ENCODE data around the gene NAV2. TPM values are rescaled to one million over a fixed set of nuclear protein-coding genes. Genes with fewer than 3 reads are reported as not detected.

The NAV2 gene
- total RNA-seq, 1 experiment from 2014 or later: 2.1 TPM

- TF ChIP-seq, protein P1, sequence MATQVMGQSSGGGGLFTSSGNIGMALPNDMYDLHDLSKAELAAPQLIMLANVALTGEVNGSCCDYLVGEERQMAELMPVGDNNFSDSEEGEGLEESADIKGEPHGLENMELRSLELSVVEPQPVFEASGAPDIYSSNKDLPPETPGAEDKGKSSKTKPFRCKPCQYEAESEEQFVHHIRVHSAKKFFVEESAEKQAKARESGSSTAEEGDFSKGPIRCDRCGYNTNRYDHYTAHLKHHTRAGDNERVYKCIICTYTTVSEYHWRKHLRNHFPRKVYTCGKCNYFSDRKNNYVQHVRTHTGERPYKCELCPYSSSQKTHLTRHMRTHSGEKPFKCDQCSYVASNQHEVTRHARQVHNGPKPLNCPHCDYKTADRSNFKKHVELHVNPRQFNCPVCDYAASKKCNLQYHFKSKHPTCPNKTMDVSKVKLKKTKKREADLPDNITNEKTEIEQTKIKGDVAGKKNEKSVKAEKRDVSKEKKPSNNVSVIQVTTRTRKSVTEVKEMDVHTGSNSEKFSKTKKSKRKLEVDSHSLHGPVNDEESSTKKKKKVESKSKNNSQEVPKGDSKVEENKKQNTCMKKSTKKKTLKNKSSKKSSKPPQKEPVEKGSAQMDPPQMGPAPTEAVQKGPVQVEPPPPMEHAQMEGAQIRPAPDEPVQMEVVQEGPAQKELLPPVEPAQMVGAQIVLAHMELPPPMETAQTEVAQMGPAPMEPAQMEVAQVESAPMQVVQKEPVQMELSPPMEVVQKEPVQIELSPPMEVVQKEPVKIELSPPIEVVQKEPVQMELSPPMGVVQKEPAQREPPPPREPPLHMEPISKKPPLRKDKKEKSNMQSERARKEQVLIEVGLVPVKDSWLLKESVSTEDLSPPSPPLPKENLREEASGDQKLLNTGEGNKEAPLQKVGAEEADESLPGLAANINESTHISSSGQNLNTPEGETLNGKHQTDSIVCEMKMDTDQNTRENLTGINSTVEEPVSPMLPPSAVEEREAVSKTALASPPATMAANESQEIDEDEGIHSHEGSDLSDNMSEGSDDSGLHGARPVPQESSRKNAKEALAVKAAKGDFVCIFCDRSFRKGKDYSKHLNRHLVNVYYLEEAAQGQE (IDR thresholded peaks at IDR 0.05; ENCODE audit: low read depth): no peak
Measured at GRCh38 chr11:19961225-19961624, 248.6 kb downstream of the NAV2 start (continued).

DNA sequence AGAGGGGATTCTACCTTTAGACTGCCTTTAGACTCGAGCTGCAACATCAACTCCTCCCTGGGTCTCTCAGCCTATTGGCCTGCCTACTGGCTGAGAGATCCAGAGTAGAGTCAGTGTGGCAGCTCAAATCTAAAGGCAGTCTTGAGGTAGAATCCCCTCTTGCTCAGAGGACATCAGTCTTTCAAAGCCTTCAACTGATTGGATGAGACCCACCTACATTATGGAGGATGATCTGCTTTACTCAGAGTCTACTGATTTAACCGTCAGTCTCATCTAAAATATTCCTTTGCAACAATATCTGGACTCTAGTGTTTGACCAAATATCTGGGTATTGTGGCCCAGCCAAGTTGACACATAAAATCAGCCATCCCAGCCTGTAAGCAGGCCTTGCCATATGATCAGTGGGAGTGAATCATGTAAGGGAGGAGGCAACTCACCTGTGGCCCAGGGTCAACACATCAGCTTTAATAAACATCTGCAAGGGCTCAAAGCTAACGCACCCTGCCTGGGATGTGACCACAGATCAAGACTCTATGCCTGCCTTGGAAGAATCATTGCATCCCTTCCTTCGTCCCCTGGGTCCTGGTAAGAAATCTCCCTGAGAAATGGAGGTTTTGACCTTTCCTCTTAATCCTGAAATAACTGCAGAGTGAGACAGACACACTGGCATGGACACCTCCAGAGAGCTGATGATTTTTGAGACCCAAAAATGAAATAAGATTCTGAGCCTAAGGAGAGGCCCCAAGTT, 249.6 kb downstream of the NAV2 start:
- ChIA-PET CTCF (interaction anchor here (1.0 kb wide), 1 partner anchor 10 kb away, joined by 3 read pairs; no protein-coding TSS in a partner anchor), POLR2A (no interaction called here), RAD21 (ENCODE audit: low non-redundant PET in 1 of 2, low total read pairs in 2 of 2, uncharacterized antibody in 2 of 2, unreplicated experiment in 2 of 2) (no interaction called here)
- Histone ChIP-seq H2AFZ (ENCODE audit: low read depth, low read length, poor library complexity, severe bottlenecking) (no peak overlapping the region), H3K36me3 (ENCODE audit: control insufficient read depth in 1 of 2, insufficient read depth in 2 of 2, low read length in 2 of 2) (no peaks in the 10 kb centered on the region), H3K9me3 (ENCODE audit: control insufficient read depth in 1 of 2, insufficient read depth in 1 of 2, low read depth in 1 of 2, low read length in 2 of 2) (no peaks in the 10 kb centered on the region), H3K4me2 (ENCODE audit: low read length) (no peak overlapping the region), H3K27me3 (ENCODE audit: insufficient read depth, low read length) (no peaks in the 10 kb centered on the region), H3K79me2 (ENCODE audit: insufficient read depth, low read length) (no peaks in the 10 kb centered on the region), H3K9ac (ENCODE audit: low read length) (no peak overlapping the region), H3K4me3 (replicated peaks in 1 of 2; ENCODE audit: low read depth in 1 of 2, low read length in 2 of 2) (no peak overlapping the region), H3K27ac (ENCODE audit: low read depth, low read length) (no peak overlapping the region), H4K20me1 (ENCODE audit: insufficient read depth) (no peaks in the 10 kb centered on the region), H3K9me2 (ENCODE audit: insufficient read depth) (no peaks in the 10 kb centered on the region), H3K4me1 (ENCODE audit: control insufficient read depth in 1 of 2, insufficient read depth in 2 of 2, low read length in 2 of 2) (no peaks in the 10 kb centered on the region)
- TF ChIP-seq TCF7L2 (IDR thresholded peaks at IDR 0.05; ENCODE audit: borderline replicate concordance, extremely low read depth, insufficient read depth, insufficient read length) (no peak), ZBTB33 (IDR thresholded peaks at IDR 0.05; ENCODE audit: extremely low read depth, insufficient replicate concordance, low read length) (no peak), YY1 (IDR thresholded peaks at IDR 0.05; ENCODE audit: extremely low read depth, insufficient replicate concordance, low read depth, low read length) (no peak), CEBPB (IDR thresholded peaks at IDR 0.05; ENCODE audit: low read depth) (no peak), RAD21 (IDR thresholded peaks at IDR 0.05; ENCODE audit: low read depth) (no peak), ZNF274 (IDR thresholded peaks at IDR 0.05; ENCODE audit: low read depth, low read length) (no peak), EZH2phosphoT487 (IDR thresholded peaks at IDR 0.05; ENCODE audit: borderline replicate concordance) (no peak), SIN3A (IDR thresholded peaks at IDR 0.05; ENCODE audit: low read depth) (no peak), CBX3 (IDR thresholded peaks at IDR 0.05; ENCODE audit: low read depth) (no peak), POLR2A (IDR thresholded peaks at IDR 0.05; ENCODE audit: borderline replicate concordance, extremely low read depth, insufficient read depth, insufficient read length) (no peak), MAX (IDR thresholded peaks at IDR 0.05) (no peak), EGR1 (IDR thresholded peaks at IDR 0.05; ENCODE audit: low read depth) (no peak), ZFX (IDR thresholded peaks at IDR 0.05) (no peak), EZH2 (IDR thresholded peaks at IDR 0.05) (no peak)
- DNase-seq (ENCODE audit: low read depth, low spot score) (no peak), ATAC-seq (no peak)
- BruUV-seq (replicated peaks): no TSS peak
- intact Hi-C loops (cut with micrococcal nuclease): no loop called here

Measured in HCT116 (cell line).